Endothelial cell of umbilical vein (primary cell): ENCODE measurements around the gene REC8. TPM values are rescaled to one million over a fixed set of nuclear protein-coding genes. Genes with fewer than 3 reads are reported as not detected.

Experiments
- BruUV-seq: library from RNA; stranded (reverse); fragments of 400-500 nt; replicated peaks from 2 replicates; lab custom pipeline; 2021; lab: Mats Ljungman, UMichigan
- CTCF ChIA-PET: fragments of 300-600, 350-600 bp; sonication (Branson Sonifier 250); formaldehyde crosslinking; loops from one replicate; lab custom pipeline; 2021; ENCODE audit warnings: antibody characterized with exemption, inconsistent platforms; lab: Charles Lee
- POLR2A ChIA-PET: fragments of 300-600, 350-600 bp; sonication (Branson Sonifier 250); formaldehyde crosslinking; loops from one replicate; lab custom pipeline; 2021; ENCODE audit warnings: antibody characterized with exemption, inconsistent platforms; lab: Charles Lee
- DNase-seq: peaks from one replicate; pipeline ENCODE4 v3.0.0-alpha.2; 2011; ENCODE audit warnings: low read depth, low spot score
- FAIRE-seq: peaks from 2 replicates; lab custom pipeline; 2011; peaks lifted over from hg19 to GRCh38; lab: Jason Lieb, UNC
- H2AFZ ChIP-seq: 2 replicates; pipeline ENCODE4 v1.6.0; 2012; ENCODE audit warnings: low read depth, low read length, control low read depth, inconsistent platforms
- H3K27ac ChIP-seq: 2 replicates; pipeline ENCODE4 v1.5.1; 2011; ENCODE audit warnings: low read depth, mild to moderate bottlenecking, control low read depth, low read length, moderate library complexity; ENCODE audit not compliant: insufficient read depth
- H3K27me3 ChIP-seq, 2 experiments: 2 replicates each; pipeline versions ENCODE4 v1.6.0 to v1.6.1; 2011; ENCODE audit warnings: low read length in 2 of 2, mixed read lengths in 1 of 2; ENCODE audit not compliant: control insufficient read depth in 2 of 2, insufficient read depth in 2 of 2
- H3K36me3 ChIP-seq, 2 experiments: 2 replicates in 1 of 2; 3 replicates in 1 of 2; pipeline ENCODE4 v1.5.1; 2011; ENCODE audit warnings: low read length in 2 of 2, mild to moderate bottlenecking in 1 of 2, moderate library complexity in 1 of 2; ENCODE audit not compliant: control insufficient read depth in 2 of 2, insufficient read depth in 2 of 2; ENCODE audit errors: extremely low read depth in 1 of 2
- H3K4me1 ChIP-seq: 3 replicates; pipeline ENCODE4 v1.5.1; 2011; ENCODE audit warnings: mild to moderate bottlenecking, low read length; ENCODE audit not compliant: control insufficient read depth, insufficient read depth; ENCODE audit errors: extremely low read depth
- H3K4me2 ChIP-seq: 2 replicates; pipeline ENCODE4 v1.6.1; 2011; ENCODE audit warnings: low read length, control low read depth, mixed read lengths; ENCODE audit not compliant: insufficient read depth
- H3K4me3 ChIP-seq, 3 experiments: fragments of 200-600 bp in 1 of 3; sonication (generic), shearing (Covaris generic) in 1 of 3; replicated peaks in 1 of 3; 2 replicates each; pipeline ENCODE4 v1.5.1; 2011 to 2016; ENCODE audit warnings: control low read depth in 3 of 3, low read length in 3 of 3, mild to moderate bottlenecking in 2 of 3, inconsistent platforms in 1 of 3, low read depth in 1 of 3, moderate library complexity in 1 of 3; ENCODE audit not compliant: insufficient read depth in 1 of 3
- H3K79me2 ChIP-seq: 2 replicates; pipeline ENCODE4 v1.6.0; 2012; ENCODE audit warnings: low read length, inconsistent platforms; ENCODE audit not compliant: control insufficient read depth, insufficient read depth
- H3K9ac ChIP-seq: replicated peaks from 2 replicates; pipeline ENCODE3; 2011; ENCODE audit warnings: low read length, control low read depth; ENCODE audit not compliant: insufficient read depth; ENCODE audit errors: extremely low read depth
- H3K9me1 ChIP-seq: replicated peaks from 3 replicates; pipeline ENCODE4 v1.6.0; 2011; ENCODE audit warnings: mild to moderate bottlenecking, low read length; ENCODE audit not compliant: control insufficient read depth, insufficient read depth; ENCODE audit errors: extremely low read depth
- H3K9me3 ChIP-seq: replicated peaks from 2 replicates; pipeline ENCODE4 v1.5.1; 2012; ENCODE audit warnings: low read length, inconsistent platforms; ENCODE audit not compliant: control insufficient read depth, insufficient read depth
- H4K20me1 ChIP-seq: replicated peaks from 2 replicates; pipeline ENCODE3; 2011; ENCODE audit warnings: mild to moderate bottlenecking, low read length; ENCODE audit not compliant: control insufficient read depth, insufficient read depth; ENCODE audit errors: extremely low read depth
- FOS ChIP-seq: IDR thresholded peaks from 2 replicates; pipeline ENCODE4 v1.6.1; 2011; ENCODE audit warnings: mild to moderate bottlenecking, low read length, moderate library complexity, borderline replicate concordance; ENCODE audit not compliant: insufficient read depth
- JUN ChIP-seq: IDR thresholded peaks from 2 replicates; pipeline ENCODE4 v1.6.1; 2011; ENCODE audit warnings: borderline replicate concordance, low read depth; ENCODE audit not compliant: insufficient read length, insufficient read depth
- MYC ChIP-seq: IDR thresholded peaks from one replicate; pipeline ENCODE4 v1.6.1; 2011; ENCODE audit warnings: mild to moderate bottlenecking, low read depth, low read length
- dilution Hi-C: fragments of 300-500 bp; cut with MboI; formaldehyde crosslinking; loops from one replicate; pipeline ENCODE4 v1.15.0; 2019; ENCODE audit warnings: low sequenced_read_pairs; ENCODE audit not compliant: extremely low pct_ligation_motif_present
- intact Hi-C: fragments of 100-400 bp; cut with micrococcal nuclease; formaldehyde crosslinking; loops from one replicate; pipeline ENCODE4 v1.10.0; 2022
- polyA plus RNA-seq, 4 experiments: library from polyadenylated mRNA; depleted of rRNA in 3 of 4; stranded (reverse) in 3 of 4; unstranded in 1 of 4; fragments of >200 nt; gene quantifications; 2 replicates each; pipeline versions ENCODE4 v1.2.1 to v1.2.3, GENCODE V29; 2011 to 2012; ENCODE audit warnings: missing spikeins in 1 of 4
- total RNA-seq: library from RNA; stranded (reverse); gene quantifications from 2 replicates; pipeline ENCODE4 v1.2.3, GENCODE V29; 2021
- TF ChIP-seq, protein P1 (sequence below), 2 donors: IDR thresholded peaks; 1 replicate in 1 of 2; 2 replicates in 1 of 2; pipeline ENCODE4 v1.5.1; 2011; ENCODE audit warnings: low read length in 2 of 2, mild to moderate bottlenecking in 2 of 2, moderate library complexity in 2 of 2, control low read depth in 1 of 2, inconsistent platforms in 1 of 2, low read depth in 1 of 2; ENCODE audit not compliant: insufficient read depth in 1 of 2; ENCODE audit errors: extremely low read depth in 1 of 2

Gene REC8
- total and polyA plus RNA-seq, 2 donors (not counting 3 experiments of a cell fraction or from before 2014, with no cell fraction given): 12.5 to 33.6 TPM

DNA sequence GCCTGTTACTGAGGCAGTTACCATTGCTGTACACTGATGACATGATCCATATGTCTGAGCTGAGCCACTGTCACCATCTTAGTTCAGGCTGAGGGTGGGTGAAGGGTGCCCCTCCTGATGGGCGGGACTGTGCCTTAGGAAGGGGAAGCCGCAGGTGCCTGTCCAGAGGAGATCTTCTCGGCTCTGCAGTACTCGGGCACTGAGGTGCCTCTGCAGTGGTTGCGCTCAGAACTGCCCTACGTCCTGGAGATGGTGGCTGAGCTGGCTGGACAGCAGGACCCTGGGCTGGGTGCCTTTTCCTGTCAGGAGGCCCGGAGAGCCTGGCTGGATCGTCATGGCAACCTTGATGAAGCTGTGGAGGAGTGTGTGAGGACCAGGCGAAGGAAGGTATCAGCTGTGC, 20.9 kb upstream of the REC8 start:
- CTCF ChIA-PET: interaction anchor here (7.8 kb wide), 1 partner anchor 10 kb away, joined by 63 read pairs; the partner anchor contains the start of gene IRF9

More for the DNA sequence above, 20.9 kb upstream of the REC8 start:
- no peaks in the 10 kb centered on the region for H3K9me3 ChIP-seq
- BruUV-seq: no TSS peak
- no peak overlapping the region for H3K9ac ChIP-seq
- TF ChIP-seq FOS: no peak
- no peak for TF ChIP-seq JUN
- TF ChIP-seq MYC: no peak
- TF ChIP-seq, protein P1, sequence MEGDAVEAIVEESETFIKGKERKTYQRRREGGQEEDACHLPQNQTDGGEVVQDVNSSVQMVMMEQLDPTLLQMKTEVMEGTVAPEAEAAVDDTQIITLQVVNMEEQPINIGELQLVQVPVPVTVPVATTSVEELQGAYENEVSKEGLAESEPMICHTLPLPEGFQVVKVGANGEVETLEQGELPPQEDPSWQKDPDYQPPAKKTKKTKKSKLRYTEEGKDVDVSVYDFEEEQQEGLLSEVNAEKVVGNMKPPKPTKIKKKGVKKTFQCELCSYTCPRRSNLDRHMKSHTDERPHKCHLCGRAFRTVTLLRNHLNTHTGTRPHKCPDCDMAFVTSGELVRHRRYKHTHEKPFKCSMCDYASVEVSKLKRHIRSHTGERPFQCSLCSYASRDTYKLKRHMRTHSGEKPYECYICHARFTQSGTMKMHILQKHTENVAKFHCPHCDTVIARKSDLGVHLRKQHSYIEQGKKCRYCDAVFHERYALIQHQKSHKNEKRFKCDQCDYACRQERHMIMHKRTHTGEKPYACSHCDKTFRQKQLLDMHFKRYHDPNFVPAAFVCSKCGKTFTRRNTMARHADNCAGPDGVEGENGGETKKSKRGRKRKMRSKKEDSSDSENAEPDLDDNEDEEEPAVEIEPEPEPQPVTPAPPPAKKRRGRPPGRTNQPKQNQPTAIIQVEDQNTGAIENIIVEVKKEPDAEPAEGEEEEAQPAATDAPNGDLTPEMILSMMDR (IDR thresholded peaks at IDR 0.05; ENCODE audit: extremely low read depth in 1 of 2, insufficient read depth in 1 of 2, low read depth in 1 of 2, low read length in 2 of 2): no peak
- H3K9me1 ChIP-seq: no peaks in the 10 kb centered on the region
- no peak for FAIRE-seq
- no peak for DNase-seq
- H3K4me1 ChIP-seq: peaks cover 10% of the 10 kb centered on the region
- H3K4me3 ChIP-seq: no peak overlapping the region
- H3K36me3 ChIP-seq: peaks cover 13 to 34% of the 10 kb centered on the region in 2 experiments
- POLR2A ChIA-PET: no interaction called here
- H4K20me1 ChIP-seq: no peaks in the 10 kb centered on the region
- no peak overlapping the region for H2AFZ ChIP-seq
- peaks cover 17% of the 10 kb centered on the region for H3K79me2 ChIP-seq
- intact Hi-C loops (no loop called here), dilution Hi-C loops (no loop called here)
- no peak overlapping the region for H3K4me2 ChIP-seq
- no peaks in the 10 kb centered on the region for H3K27me3 ChIP-seq
- H3K27ac ChIP-seq: no peak overlapping the region
